Fibroblast of mammary gland (primary cell): Measurements from ENCODE around the gene KLHL1.

Experiments used
- DNase-seq: peaks from one replicate; pipeline ENCODE4 v3.0.0-alpha.2; 2010; ENCODE audit warnings: low read depth
- H3K4me3 ChIP-seq: 2 replicates; pipeline ENCODE4 v1.5.1; 2011; ENCODE audit warnings: low read depth, mild to moderate bottlenecking, low read length, moderate library complexity; ENCODE audit not compliant: control insufficient read depth
- CTCF ChIP-seq: conservative IDR thresholded peaks from 2 replicates; pipeline ENCODE4 v1.5.1; 2011; ENCODE audit warnings: low read depth, low read length, inconsistent platforms; ENCODE audit not compliant: control insufficient read depth, insufficient read depth

KLHL1 gene

GRCh38 chr13:69654392-69654791 lies 453.9 kb downstream of the KLHL1 start:
- no peak for DNase-seq
- H3K4me3 ChIP-seq, result no peak overlapping the region
- no peak for TF ChIP-seq CTCF
